Small intestine (tissue), 7 donors: ENCODE measurements around the gene NDST3. TPM values are rescaled to one million over a fixed set of nuclear protein-coding genes. Genes with fewer than 3 reads are reported as not detected.

Source experiments
- DNase-seq, 2 donors: peaks; one replicate each; pipeline versions ENCODE4 v3.0.0 to v3.0.0-alpha.2; 2013
- FAIRE-seq: peaks from 2 replicates; lab custom pipeline; 2012; peaks lifted over from hg19 to GRCh38; lab: Jason Lieb, UNC
- H3K27ac ChIP-seq, 3 donors: one replicate each; pipeline ENCODE4 v1.5.1; 2013; ENCODE audit warnings: low read length in 2 of 3, mild to moderate bottlenecking in 2 of 3, control low read depth in 1 of 3, inconsistent platforms in 1 of 3, low read depth in 1 of 3, moderate library complexity in 1 of 3
- H3K27me3 ChIP-seq, 3 donors: one replicate each; pipeline ENCODE4 v1.6.1; 2013; ENCODE audit warnings: low read length in 3 of 3, inconsistent platforms in 1 of 3; ENCODE audit not compliant: control insufficient read depth in 3 of 3, insufficient read depth in 3 of 3
- H3K36me3 ChIP-seq, 3 donors: one replicate each; pipeline ENCODE4 v1.6.1; 2013; ENCODE audit warnings: low read length in 3 of 3, inconsistent platforms in 1 of 3, low read depth in 1 of 3, mild to moderate bottlenecking in 1 of 3, moderate library complexity in 1 of 3; ENCODE audit not compliant: control insufficient read depth in 3 of 3, insufficient read depth in 2 of 3
- H3K4me1 ChIP-seq, 3 donors: one replicate each; pipeline ENCODE4 v1.6.1; 2013; ENCODE audit warnings: low read length in 2 of 3, inconsistent platforms in 1 of 3, low read depth in 1 of 3, mild to moderate bottlenecking in 1 of 3, moderate library complexity in 1 of 3; ENCODE audit not compliant: control insufficient read depth in 3 of 3, insufficient read depth in 2 of 3
- H3K4me3 ChIP-seq, 3 donors: one replicate each; pipeline ENCODE4 v1.5.1; 2013; ENCODE audit warnings: low read length in 3 of 3, control low read depth in 1 of 3, inconsistent platforms in 1 of 3, low read depth in 1 of 3, mild to moderate bottlenecking in 1 of 3, moderate library complexity in 1 of 3
- H3K9me3 ChIP-seq, 2 donors: one replicate each; pipeline ENCODE4 v1.6.1; 2013; ENCODE audit warnings: low read depth in 1 of 2, low read length in 1 of 2; ENCODE audit not compliant: control insufficient read depth in 2 of 2, insufficient read depth in 1 of 2
- WGBS, 3 donors: extraction: QIAGEN DNeasy Blood & Tissue Kit; methylation state at CpG; one replicate each; pipeline ENCODE4 v1.1.7; 2013; 5-methylcytosine and 5-hydroxymethylcytosine counted together
- polyA plus RNA-seq, 4 donors: library from polyadenylated mRNA; stranded (reverse) in 3 of 4; unstranded in 1 of 4; fragments of 200-250 nt in 3 of 4; fragments of 120-200 nt in 1 of 4; gene quantifications; one replicate each; pipeline versions ENCODE4 v1.2.1 to v1.2.3, GENCODE V29; 2013
- donor health status: healthy with polysubstance abuse.
- donor health status: control.
- donor health status: control.
- donor health status: Bipolar disorder and iron deficiency.
- donor health status: healthy.

Gene NDST3
- polyA plus RNA-seq, 4 donors, result 0.07 to 0.77 TPM; not detected in 2

DNA sequence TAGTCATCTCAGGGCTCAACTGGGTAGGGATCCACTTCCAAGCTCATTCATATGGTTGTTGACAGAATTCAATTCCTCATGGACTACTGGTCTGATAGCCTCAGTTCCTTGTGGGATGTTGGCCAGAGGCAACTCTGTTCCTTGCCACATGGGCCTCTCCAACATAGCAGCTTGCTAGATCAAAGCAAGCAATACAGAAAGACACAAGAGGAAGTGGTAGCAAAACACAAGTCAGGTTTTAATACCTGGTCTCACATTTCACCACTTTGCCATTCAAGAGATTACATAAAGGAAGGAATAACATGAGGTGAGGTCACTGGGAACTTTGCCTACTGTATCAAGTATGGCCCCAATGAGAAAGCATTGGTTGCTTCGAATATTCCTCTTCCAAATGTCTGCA lies 239.4 kb downstream of the NDST3 start:
- 89 to 96% (median 92%) methylated on average over 1 of the region's 1 CpG for WGBS, 3 donors
- no peaks in the 10 kb centered on the region for H3K36me3 ChIP-seq
- FAIRE-seq (no peak), DNase-seq (no peak)
- H3K27me3 ChIP-seq, result no peaks in the 10 kb centered on the region
- no peak overlapping the region for H3K27ac ChIP-seq
- peaks cover 0 to 16% (median 2%) of the 10 kb centered on the region in 3 donors for H3K4me1 ChIP-seq
- H3K4me3 ChIP-seq, result no peak overlapping the region
- peaks cover 0 to 4% of the 10 kb centered on the region in 2 donors for H3K9me3 ChIP-seq

DNA sequence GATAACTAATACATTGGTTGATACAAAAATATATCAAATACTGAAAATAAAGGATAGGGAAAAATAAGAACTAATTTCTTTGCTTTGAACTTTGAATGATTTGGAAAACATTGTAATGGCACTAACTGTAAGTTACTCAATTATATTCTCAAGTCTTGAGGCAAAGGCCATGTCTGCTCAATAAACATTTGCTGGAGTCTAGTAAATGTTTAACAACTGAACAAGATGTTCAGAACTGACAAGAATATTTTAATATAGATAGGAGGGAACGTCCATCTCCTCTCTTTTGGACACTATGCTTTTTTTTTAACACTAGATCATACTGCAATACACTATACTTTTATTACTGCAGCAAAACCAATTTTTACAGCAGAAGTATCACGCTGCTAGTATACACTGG lies 242.3 kb downstream of the NDST3 start:
- FAIRE-seq, result no peak

DNA sequence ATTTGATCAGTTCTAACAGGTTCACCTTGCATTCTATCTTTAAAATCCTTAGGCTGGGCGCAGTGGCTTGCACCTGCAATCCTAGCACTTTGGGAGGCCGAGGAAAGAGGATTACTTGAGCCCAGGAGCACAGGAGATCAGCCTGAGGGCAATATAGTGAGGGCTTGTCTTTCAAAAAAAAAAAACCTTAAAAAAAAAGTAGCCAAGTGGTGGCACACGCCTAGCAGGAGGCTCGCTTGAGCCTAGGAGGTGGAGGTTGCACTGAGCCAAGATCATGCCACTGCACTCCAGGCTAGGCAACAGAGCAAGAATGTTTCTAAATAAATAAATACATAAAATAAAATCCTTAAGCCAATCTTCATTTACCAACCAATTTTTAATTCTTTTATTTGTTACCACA lies 243.0 kb downstream of the NDST3 start:
- DNase-seq (peak; percentile 25 to 31), FAIRE-seq (no peak)
- Histone ChIP-seq H3K4me3 (no peak overlapping the region), H3K36me3 (peaks cover 0 to 3% (median 0%) of the 10 kb centered on the region in 3 donors), H3K27me3 (no peaks in the 10 kb centered on the region), H3K9me3 (peaks cover 0 to 4% of the 10 kb centered on the region in 2 donors), H3K27ac (peak overlapping the region in 2 of 3 donors; percentile 58 to 94), H3K4me1 (peaks cover 0 to 27% (median 4%) of the 10 kb centered on the region in 3 donors)
- 25 to 66% (median 51%) methylated on average over 4 of the region's 4 CpGs for WGBS, 3 donors

More for the DNA sequence above, 242.3 kb downstream of the NDST3 start:
- peaks cover 0 to 4% of the 10 kb centered on the region in 2 donors for H3K9me3 ChIP-seq
- H3K36me3 ChIP-seq, result no peaks in the 10 kb centered on the region
- peak overlapping the region in 1 of 3 donors; percentile 94 for H3K27ac ChIP-seq
- H3K4me1 ChIP-seq, result peaks cover 0 to 25% (median 4%) of the 10 kb centered on the region in 3 donors
- peak; percentile 62 to 67 for DNase-seq
- 19 to 53% (median 24%) methylated on average over 2 of the region's 2 CpGs for WGBS, 3 donors
- H3K27me3 ChIP-seq, result no peaks in the 10 kb centered on the region
- no peak overlapping the region for H3K4me3 ChIP-seq

GRCh38 chr4:118278473-118279274 lies 244.4 kb downstream of the NDST3 start:
- Histone ChIP-seq H3K27ac (peak overlapping the region; percentile 94 to 97 (median 96)), H3K27me3 (no peaks in the 10 kb centered on the region), H3K4me1 (peaks cover 0 to 27% (median 4%) of the 10 kb centered on the region in 3 donors), H3K36me3 (peaks cover 0 to 3% (median 0%) of the 10 kb centered on the region in 3 donors), H3K4me3 (peak overlapping the region; percentile 73 to 94 (median 81)), H3K9me3 (peaks cover 0 to 4% of the 10 kb centered on the region in 2 donors)
- DNase-seq, result peak; percentile 98 to 99
- WGBS, 3 donors, result 0 to 1% (median 0%) methylated on average over 55 to 56 of the region's 56 CpGs
- FAIRE-seq, result no peak

GRCh38 chr4:118279328-118279727 lies 245.0 kb downstream of the NDST3 start:
- Histone ChIP-seq H3K27ac (peak overlapping the region; percentile 94 to 97 (median 96)), H3K27me3 (no peaks in the 10 kb centered on the region), H3K4me1 (peaks cover 0 to 27% (median 4%) of the 10 kb centered on the region in 3 donors), H3K4me3 (peak overlapping the region; percentile 73 to 94 (median 81)), H3K36me3 (peaks cover 0 to 3% (median 0%) of the 10 kb centered on the region in 3 donors), H3K9me3 (peaks cover 0 to 4% of the 10 kb centered on the region in 2 donors)
- no peak for DNase-seq
- WGBS, 3 donors, result 1 to 4% (median 1%) methylated on average over 13 of the region's 13 CpGs
- no peak for FAIRE-seq

DNA sequence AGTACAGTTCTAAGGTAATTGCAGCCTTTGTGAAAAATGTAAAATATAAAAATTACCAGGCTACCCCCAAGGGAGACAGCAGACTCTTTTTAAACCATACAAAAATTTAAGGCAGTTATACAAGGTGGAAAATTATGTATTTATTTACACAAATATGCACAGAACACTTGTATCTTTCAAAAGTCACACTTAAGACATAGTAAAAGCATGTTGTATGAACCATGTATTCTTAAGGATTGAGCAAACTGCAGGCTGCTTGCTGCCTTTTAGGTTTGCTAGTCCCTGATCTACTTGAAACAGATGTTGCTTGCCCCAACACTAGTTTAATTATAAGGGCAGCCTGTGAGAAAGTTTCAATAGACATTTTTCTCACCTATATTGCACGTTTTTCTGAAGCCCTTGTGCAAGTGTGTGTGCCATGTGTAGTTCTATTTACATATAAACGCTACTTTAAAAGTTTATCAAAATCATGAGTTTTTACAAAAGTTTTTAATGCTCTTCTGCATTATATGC lies 245.7 kb downstream of the NDST3 start:
- H3K4me1 ChIP-seq, result peaks cover 0 to 27% (median 4%) of the 10 kb centered on the region in 3 donors
- peak overlapping the region in 1 of 3 donors; percentile 94 for H3K27ac ChIP-seq
- H3K9me3 ChIP-seq, result peaks cover 0 to 4% of the 10 kb centered on the region in 2 donors
- peak overlapping the region; percentile 73 to 94 (median 81) for H3K4me3 ChIP-seq
- H3K27me3 ChIP-seq, result no peaks in the 10 kb centered on the region
- FAIRE-seq (no peak), DNase-seq (no peak)
- WGBS, 3 donors, result 5 to 16% (median 9%) methylated on average over 2 of the region's 2 CpGs
- peaks cover 0 to 3% (median 0%) of the 10 kb centered on the region in 3 donors for H3K36me3 ChIP-seq

DNA sequence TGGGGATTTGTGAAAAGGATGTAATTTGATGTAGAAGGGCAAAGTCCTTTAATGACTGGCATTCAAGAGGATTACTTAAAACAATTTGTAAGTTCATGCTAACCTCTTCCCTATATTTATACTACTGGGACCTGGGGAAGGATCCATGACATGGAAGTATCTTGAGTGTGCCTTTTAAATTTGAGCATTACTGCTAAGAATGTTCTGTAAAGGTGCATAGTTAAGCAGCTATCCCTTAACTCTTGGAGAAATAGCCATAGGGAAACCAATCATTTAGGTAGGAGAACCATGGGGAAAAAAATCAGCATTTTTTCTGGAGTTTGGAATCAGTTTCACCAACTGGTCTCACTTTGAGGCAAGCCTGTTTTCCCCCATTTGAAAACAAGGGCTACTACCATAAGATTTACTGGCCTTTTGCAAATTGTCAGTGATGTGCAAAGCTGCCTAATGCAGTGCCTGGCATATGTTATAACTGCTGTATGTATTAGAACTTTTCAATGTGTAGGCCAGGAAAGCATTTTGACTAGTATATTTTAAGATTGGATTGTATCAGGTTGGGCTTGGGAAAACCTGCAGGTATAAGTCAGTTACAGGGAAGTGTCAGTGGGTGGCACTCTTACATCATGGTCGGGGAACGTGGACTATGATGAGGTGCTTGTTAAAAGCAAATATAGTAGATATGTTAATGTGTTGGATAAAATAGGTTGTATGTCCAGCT lies 246.4 kb downstream of the NDST3 start:
- Histone ChIP-seq H3K9me3 (peaks cover 0 to 4% of the 10 kb centered on the region in 2 donors), H3K4me3 (peak overlapping the region in 1 of 3 donors; percentile 94)
- peak; percentile 77 to 79 for DNase-seq

More for the DNA sequence above, 246.4 kb downstream of the NDST3 start:
- Histone ChIP-seq H3K27me3 (no peaks in the 10 kb centered on the region), H3K4me1 (peaks cover 0 to 26% (median 4%) of the 10 kb centered on the region in 3 donors), H3K27ac (peak overlapping the region in 1 of 3 donors; percentile 64), H3K36me3 (peaks cover 0 to 3% (median 0%) of the 10 kb centered on the region in 3 donors)
- FAIRE-seq, result no peak
- WGBS, 3 donors, result 0 to 8% (median 3%) methylated on average over 2 of the region's 2 CpGs
